ENCODE measurements around the gene TMEM63C.

TMEM63C gene

GRCh38 chr14:77245820-77246219 is 64.2 kb downstream of the TMEM63C start:
- Histone ChIP-seq H3F3A (ENCODE audit: insufficient read depth) (no peaks in the 10 kb centered on the region), H4K20me1 (ENCODE audit: low read depth, low read length) (no peaks in the 10 kb centered on the region), H3K9me2 (replicated peaks; ENCODE audit: insufficient read depth, low read length) (no peaks in the 10 kb centered on the region), H3K9ac (ENCODE audit: low read length) (no peak overlapping the region), H3K36me3 (ENCODE audit: low read length) (no peaks in the 10 kb centered on the region), H2AFZ (ENCODE audit: low read depth, low read length, severe bottlenecking) (no peak overlapping the region), H3K4me2 (ENCODE audit: low read depth, low read length, poor library complexity, severe bottlenecking) (no peak overlapping the region), H3K27ac (ENCODE audit: low read depth, low read length) (no peak overlapping the region), H3K79me2 (ENCODE audit: insufficient read depth, low read length) (no peaks in the 10 kb centered on the region), H3K27me3 (ENCODE audit: low read length) (no peaks in the 10 kb centered on the region), H3K4me3 (ENCODE audit: insufficient read depth, low read length, poor library complexity, severe bottlenecking) (no peak overlapping the region), H3K9me3 (ENCODE audit: insufficient read depth, low read length) (no peaks in the 10 kb centered on the region)
- no peak for TF ChIP-seq CTCF (IDR thresholded peaks at IDR 0.05; ENCODE audit: insufficient read depth, low read length, poor library complexity, severe bottlenecking)
- no peak for TF ChIP-seq EZH2phosphoT487 (conservative IDR thresholded peaks at IDR 0.05; ENCODE audit: low read length)

DNA sequence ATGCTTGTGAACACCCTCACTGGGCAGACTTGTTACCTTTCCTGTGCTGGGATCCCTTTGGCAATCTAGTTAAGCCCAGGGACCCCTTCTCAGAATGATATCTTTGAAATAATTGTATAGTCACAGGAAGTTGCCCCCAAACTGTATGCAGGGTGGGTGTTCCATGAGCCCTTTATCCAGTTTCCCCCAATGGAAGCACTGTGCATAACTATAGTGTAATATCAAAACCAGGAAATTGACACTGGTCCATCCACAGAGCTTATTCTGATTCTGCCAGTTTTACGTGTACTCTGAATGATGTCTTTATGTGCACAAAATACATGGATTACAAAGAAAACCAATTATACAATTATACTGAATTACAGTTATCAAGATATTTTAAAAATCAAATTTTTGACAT is 65.2 kb downstream of the TMEM63C start:
- Histone ChIP-seq H3K9ac (ENCODE audit: low read length) (no peak overlapping the region), H3K27ac (ENCODE audit: low read depth, low read length) (no peak overlapping the region), H3K4me3 (ENCODE audit: insufficient read depth, low read length, poor library complexity, severe bottlenecking) (no peak overlapping the region), H3K4me2 (ENCODE audit: low read depth, low read length, poor library complexity, severe bottlenecking) (no peak overlapping the region), H3K9me3 (ENCODE audit: insufficient read depth, low read length) (no peaks in the 10 kb centered on the region), H3K9me2 (replicated peaks; ENCODE audit: insufficient read depth, low read length) (no peaks in the 10 kb centered on the region), H2AFZ (ENCODE audit: low read depth, low read length, severe bottlenecking) (no peak overlapping the region), H3K36me3 (ENCODE audit: low read length) (no peaks in the 10 kb centered on the region), H4K20me1 (ENCODE audit: low read depth, low read length) (no peaks in the 10 kb centered on the region), H3K79me2 (ENCODE audit: insufficient read depth, low read length) (no peaks in the 10 kb centered on the region), H3F3A (ENCODE audit: insufficient read depth) (no peaks in the 10 kb centered on the region), H3K27me3 (ENCODE audit: low read length) (no peaks in the 10 kb centered on the region)
- TF ChIP-seq CTCF (IDR thresholded peaks at IDR 0.05; ENCODE audit: insufficient read depth, low read length, poor library complexity, severe bottlenecking) = no peak
- TF ChIP-seq EZH2phosphoT487 (conservative IDR thresholded peaks at IDR 0.05; ENCODE audit: low read length) = no peak

- H4K20me1 ChIP-seq (ENCODE audit: low read depth, low read length) = no peaks in the 10 kb centered on the region
- no peak overlapping the region for H3K9ac ChIP-seq (ENCODE audit: low read length)
- no peak overlapping the region for H3K4me2 ChIP-seq (ENCODE audit: low read depth, low read length, poor library complexity, severe bottlenecking)
- H3K9me3 ChIP-seq (ENCODE audit: insufficient read depth, low read length) = no peaks in the 10 kb centered on the region
- H3K27ac ChIP-seq (ENCODE audit: low read depth, low read length) = no peak overlapping the region
- no peaks in the 10 kb centered on the region for H3K79me2 ChIP-seq (ENCODE audit: insufficient read depth, low read length)
- no peaks in the 10 kb centered on the region for H3F3A ChIP-seq (ENCODE audit: insufficient read depth)
- TF ChIP-seq CTCF (IDR thresholded peaks at IDR 0.05; ENCODE audit: insufficient read depth, low read length, poor library complexity, severe bottlenecking) (no peak), EZH2phosphoT487 (conservative IDR thresholded peaks at IDR 0.05; ENCODE audit: low read length) (no peak)
- H3K9me2 ChIP-seq (replicated peaks; ENCODE audit: insufficient read depth, low read length) = no peaks in the 10 kb centered on the region
- no peak overlapping the region for H3K4me3 ChIP-seq (ENCODE audit: insufficient read depth, low read length, poor library complexity, severe bottlenecking)
- H2AFZ ChIP-seq (ENCODE audit: low read depth, low read length, severe bottlenecking) = no peak overlapping the region
- H3K27me3 ChIP-seq (ENCODE audit: low read length) = no peaks in the 10 kb centered on the region
- no peaks in the 10 kb centered on the region for H3K36me3 ChIP-seq (ENCODE audit: low read length)
Observed at GRCh38 chr14:77248666-77249065, 67.1 kb downstream of the TMEM63C start.
